Stimulated activated CD8-positive, alpha-beta memory T cell treated with anti-CD3 and anti-CD28 coated beads, Interleukin-4, amount 100 ng/mL, for 48 hours (primary cell): ENCODE results near the gene THUMPD1.
"Not testable (repeated sequence)": the region's sequence is repeated elsewhere in the genome, so short reads cannot be mapped to it uniquely, and the experiment has no call there.

Experiments
- DNase-seq: peaks from one replicate; pipeline ENCODE4 v3.0.0-alpha.2; 2020

Gene THUMPD1, protein sequence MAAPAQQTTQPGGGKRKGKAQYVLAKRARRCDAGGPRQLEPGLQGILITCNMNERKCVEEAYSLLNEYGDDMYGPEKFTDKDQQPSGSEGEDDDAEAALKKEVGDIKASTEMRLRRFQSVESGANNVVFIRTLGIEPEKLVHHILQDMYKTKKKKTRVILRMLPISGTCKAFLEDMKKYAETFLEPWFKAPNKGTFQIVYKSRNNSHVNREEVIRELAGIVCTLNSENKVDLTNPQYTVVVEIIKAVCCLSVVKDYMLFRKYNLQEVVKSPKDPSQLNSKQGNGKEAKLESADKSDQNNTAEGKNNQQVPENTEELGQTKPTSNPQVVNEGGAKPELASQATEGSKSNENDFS

DNA sequence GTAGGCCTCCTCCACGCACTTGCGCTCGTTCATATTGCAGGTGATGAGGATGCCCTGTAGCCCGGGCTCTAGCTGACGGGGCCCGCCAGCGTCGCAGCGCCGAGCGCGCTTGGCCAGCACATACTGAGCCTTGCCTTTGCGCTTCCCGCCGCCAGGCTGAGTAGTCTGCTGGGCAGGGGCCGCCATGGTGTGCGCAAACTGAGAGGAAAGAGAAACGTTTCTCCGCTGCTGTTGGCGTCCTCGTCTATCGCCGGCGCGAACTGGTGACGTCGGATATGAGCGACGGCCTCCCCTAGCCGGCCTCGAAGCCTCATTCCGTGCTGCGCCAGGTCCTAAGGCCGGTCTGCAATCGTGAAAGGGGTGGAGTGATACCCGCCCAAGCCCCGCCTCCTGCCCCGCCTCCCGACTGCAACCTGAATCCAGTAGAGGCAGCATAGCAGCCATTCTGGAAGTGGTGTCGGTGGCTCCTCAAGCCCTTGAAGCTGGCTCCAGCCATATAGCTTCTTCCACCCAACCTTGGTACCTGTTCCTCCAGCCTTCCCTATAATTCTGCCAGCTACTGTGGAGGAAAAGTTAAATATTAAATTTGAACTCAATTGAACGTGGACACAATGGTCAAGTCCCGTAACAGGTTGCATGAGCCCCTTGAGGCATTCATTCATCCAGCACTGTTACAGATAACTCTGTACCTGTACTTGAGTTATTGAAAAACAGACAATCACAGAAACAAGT is at the start of gene THUMPD1:
Gene THUMPD1, minus strand, starts transcription at position 265 of the 732 bp plus-strand sequence. Its CDS starts 79 bp downstream, at position 186.
- DNase-seq, result peak; percentile 99

DNA sequence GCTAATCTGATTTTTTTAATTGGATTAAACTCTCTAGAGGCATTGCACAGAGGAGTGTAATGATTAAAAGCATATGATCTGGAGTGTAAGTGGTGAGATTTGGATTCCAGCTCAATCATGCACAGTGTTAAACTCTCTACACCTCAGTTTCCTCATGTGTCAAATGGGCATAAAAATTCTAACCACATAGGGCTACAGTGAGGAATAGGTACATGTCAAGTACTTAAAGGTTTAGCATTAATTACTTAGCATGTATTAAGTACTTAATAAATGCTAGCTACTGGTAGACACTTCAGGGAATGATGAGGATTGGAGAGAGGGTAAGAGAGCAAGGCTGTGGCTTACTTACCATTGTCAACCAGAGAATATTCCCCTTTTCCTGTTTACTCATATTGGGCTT is 47.5 kb upstream of the THUMPD1 start:
- DNase-seq, result no peak

GRCh38 chr16:20784204-20784603 is 42.6 kb upstream of the THUMPD1 start:
- DNase-seq, result no peak

GRCh38 chr16:20782470-20782869 is 40.9 kb upstream of the THUMPD1 start:
- no peak for DNase-seq

GRCh38 chr16:20781697-20782096 is 40.1 kb upstream of the THUMPD1 start:
- no peak for DNase-seq

GRCh38 chr16:20774703-20775362 is 33.2 kb upstream of the THUMPD1 start:
- peak; percentile 83 for DNase-seq

DNA sequence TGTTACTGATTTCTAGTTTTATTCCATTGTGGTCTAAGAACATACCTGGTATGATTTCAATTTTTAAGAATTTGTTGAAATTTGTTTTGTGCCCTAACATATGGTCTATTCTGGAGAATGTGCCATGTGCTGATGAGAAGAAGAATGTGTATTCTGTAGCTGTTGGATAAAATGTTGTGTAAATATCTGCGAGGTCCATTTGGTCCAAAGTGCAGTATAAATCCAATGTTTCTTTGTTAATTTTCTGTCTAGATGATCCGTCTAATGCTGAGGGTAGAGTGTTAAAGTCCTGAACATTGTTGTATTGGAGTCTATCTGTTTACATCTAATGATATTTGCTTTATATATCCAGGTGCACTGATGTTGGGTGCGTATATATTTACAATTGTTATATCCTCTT is 32.1 kb upstream of the THUMPD1 start:
- DNase-seq, result no peak

DNA sequence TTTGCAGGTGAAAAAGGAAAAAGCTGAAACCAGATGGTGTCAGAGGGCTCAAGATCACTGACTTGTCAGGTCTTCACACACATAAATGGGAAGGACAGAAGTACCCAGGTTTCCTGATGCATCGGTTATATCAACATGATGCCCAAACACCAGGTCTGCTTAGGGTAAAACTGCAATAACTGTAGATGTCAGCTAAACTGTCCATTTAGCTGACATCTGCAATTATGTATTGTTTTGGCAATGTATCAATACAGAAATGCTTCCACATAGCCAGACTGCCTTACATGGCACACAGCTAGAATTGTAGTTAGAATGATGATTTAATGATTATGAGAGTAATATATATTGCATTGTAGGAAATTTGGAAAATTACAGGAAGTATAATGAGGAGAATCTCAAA is 27.2 kb upstream of the THUMPD1 start:
- DNase-seq, result no peak

DNA sequence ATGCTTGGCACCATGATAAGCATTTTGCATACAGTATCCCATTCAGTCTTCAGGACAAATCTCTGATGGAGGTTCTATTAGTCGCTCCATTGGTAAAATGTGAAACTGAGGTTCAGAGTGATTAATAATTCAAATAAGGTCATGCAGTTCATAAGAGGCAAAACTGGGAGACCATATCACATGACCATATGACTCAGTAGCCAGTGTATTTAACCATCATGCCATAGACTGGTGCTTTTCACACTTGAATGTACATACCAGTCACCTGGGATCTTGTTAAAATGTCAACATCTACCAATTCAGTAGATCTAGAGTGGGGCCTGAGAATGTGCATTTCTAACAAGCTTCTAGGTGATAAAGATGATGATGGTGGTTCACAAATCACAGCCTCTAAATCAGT is 26.5 kb upstream of the THUMPD1 start:
- DNase-seq, result no peak

DNA sequence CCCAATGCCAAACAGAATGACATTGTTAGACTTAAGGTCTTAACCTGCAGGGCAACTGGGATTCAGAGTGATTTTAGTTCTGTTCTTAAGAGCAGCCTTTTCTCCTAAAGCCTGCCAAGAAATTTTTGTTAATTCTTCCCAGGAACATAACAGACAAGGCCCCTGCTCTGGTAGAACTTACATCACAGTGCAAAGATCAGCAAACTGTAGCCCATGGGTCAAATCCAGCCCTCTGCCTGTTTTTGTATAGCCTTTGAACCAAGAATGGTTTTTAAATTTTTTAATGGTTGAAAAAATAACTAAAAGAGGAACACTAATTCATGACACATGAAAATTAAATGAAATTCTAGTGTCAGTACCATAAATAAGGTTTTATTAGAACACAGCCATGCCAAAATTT is 26.0 kb upstream of the THUMPD1 start:
- DNase-seq, result no peak

- no peak for DNase-seq
Measured at GRCh38 chr16:20766294-20766693, 24.7 kb upstream of the THUMPD1 start.

DNA sequence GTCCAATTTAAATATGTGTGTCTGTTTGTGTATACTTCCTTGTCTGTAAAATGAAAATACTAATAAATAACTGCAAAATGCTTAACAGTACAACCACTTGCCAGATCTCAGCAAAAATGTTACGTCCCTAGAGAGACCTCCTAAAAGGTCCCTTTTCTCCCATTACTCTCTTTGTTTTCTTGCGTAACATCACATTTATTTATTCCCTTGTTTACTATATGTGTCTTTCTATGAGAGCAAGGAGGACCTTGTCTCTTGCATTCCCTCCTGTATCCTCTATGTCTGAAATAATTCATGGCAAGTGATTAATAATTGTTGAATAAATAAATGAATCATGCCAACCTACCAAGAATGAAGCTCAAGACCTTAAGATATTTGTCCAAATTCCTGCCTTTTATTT is 24.1 kb upstream of the THUMPD1 start:
- no peak for DNase-seq

DNA sequence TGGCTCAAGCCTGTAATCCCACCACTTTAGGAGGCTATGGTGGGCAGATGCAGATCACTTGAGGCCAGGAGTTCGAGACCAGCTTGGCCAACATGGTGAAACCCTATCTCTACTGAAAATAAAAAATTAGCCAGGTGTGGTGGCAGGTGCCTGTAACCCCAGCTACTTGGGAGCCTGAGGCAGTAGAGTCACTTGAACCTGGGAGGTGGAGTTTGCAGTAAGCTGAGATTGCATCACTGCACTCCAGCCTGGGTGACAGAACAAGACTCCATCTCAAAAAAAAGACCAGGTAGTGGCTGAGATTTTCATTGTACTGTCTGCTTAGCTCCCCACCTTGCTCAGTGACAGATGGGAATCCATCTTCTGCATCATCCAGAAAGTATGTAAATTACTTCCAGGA is 22.8 kb upstream of the THUMPD1 start:
- not testable (repeated sequence) for DNase-seq

DNA sequence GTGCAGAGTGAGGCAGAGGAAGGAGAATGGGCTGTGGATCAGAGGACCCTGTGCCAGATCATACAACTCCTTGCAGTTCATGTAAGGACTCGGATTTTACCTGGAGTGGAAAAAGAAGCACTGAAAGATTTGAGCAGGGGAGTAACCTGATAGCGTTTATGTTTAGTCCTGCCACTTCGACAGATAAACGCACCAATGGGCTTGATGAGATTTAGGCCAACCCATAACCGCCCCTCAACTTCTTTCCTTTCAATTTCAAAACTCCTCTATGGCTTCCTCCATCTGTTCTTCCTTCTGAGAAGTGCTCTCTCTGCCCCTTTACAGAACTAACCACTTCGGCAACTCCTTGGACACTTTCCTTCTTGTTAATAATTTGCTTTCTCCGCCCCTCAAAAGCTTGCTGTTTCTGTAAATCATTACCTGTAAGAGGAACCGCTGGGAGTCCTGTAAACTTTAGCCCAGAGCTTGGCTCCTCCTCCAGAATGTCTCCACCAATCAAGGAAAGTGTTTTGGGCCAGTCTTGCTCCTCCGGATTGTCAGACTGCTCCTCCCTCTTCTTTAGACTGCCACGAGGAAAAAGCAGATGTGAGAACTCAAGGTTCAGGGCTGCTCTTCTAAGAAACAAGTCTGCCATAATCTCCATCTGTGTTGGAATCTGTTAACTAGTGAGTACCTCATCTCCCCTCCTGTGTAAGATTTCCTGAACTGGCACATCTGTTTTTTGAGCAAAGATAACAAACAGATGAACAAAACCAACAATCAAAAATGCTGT is 22.0 kb upstream of the THUMPD1 start, which contains the start of gene ACSM3:
Gene ACSM3, plus strand, starts transcription at position 554 of the 772 bp plus-strand sequence. CDS start 6,021 bp downstream, outside the sequence.
- peak; percentile 66 for DNase-seq

- DNase-seq, result no peak
Measured at GRCh38 chr16:20762404-20763123, 20.9 kb upstream of the THUMPD1 start.

DNA sequence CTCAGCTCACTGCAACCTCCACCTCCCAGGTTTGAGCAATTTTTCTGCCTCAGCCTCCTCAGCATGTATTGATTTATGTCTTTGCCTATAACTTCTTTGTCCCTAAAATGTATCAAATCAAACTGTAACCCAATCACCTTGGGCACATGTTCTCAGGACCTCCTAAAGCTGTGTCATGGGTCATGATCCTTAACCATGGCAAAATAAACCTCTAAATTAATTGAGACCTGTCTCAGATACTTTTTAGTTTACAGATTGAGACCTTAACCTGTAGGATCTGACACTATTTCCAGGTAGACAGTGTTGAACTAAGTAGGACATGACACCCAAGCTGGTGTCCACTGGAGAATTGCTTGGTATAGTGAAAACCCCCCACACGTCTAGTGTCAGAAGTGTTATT is 19.6 kb upstream of the THUMPD1 start:
- no peak for DNase-seq

- no peak for DNase-seq
Measured at GRCh38 chr16:20760346-20760745, 18.7 kb upstream of the THUMPD1 start.

GRCh38 chr16:20755799-20756198 is 14.2 kb upstream of the THUMPD1 start:
- not testable (repeated sequence) for DNase-seq

GRCh38 chr16:20755238-20755637 is 13.6 kb upstream of the THUMPD1 start:
- DNase-seq, result no peak

GRCh38 chr16:20753727-20754126 is 12.1 kb upstream of the THUMPD1 start:
- no peak for DNase-seq

- DNase-seq, result no peak
Measured at GRCh38 chr16:20750558-20750957, 8.9 kb upstream of the THUMPD1 start.

DNA sequence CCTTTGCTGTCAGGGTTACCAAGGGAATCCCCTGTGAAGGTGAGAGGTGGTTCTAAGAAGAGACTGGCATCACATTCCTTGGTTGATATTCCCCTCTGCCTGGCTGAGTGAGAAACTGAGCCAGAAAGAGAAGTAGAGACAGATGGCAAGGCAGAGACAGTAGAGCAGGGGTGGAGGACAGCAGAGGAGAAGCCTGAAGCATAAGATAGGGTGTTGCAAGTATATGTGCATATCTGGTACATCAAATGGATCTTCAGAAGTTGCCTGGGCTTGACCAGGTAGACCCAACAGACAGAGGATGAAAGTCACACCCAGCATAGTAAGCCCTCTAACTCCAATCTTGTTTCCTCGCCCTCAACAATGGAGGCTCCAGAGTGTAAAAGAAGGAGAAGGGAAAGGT is 7.9 kb upstream of the THUMPD1 start:
- no peak for DNase-seq
